ENCODE data around the gene SGK1.

GRCh38 chr6:134132494-134133141 is 185.3 kb downstream of the SGK1 start:
- no peak for TF ChIP-seq CTCF (IDR thresholded peaks at IDR 0.05)
- no peak for TF ChIP-seq REST (IDR thresholded peaks at IDR 0.05; ENCODE audit: low read depth, low read length)
- no peak for TF ChIP-seq ZBTB33 (IDR thresholded peaks at IDR 0.05; ENCODE audit: borderline replicate concordance, low read depth)
- TF ChIP-seq SIN3A (IDR thresholded peaks at IDR 0.05; ENCODE audit: borderline replicate concordance, low read depth, low read length): no peak
- no peak for TF ChIP-seq POLR2AphosphoS5 (IDR thresholded peaks at IDR 0.05; ENCODE audit: low read depth, low read length)
- TF ChIP-seq USF2 (IDR thresholded peaks at IDR 0.05; ENCODE audit: borderline replicate concordance, low read depth, low read length): no peak
- TF ChIP-seq EP300 (IDR thresholded peaks at IDR 0.05; ENCODE audit: borderline replicate concordance in 1 of 2, low read depth in 1 of 2, low read length in 1 of 2): no peak

All from SK-N-SH (cell line).